Left cardiac atrium (tissue), 4 donors: Measurements from ENCODE around the gene AKT2. TPM values are rescaled to one million over a fixed set of nuclear protein-coding genes. Genes with fewer than 3 reads are reported as not detected.

Experiments
- ATAC-seq, 2 donors: fragments of 200-7000 bp; cut with Tn5 transposase; one replicate each; pipeline ENCODE4 v1.9.1; 2020; ENCODE audit warnings: mild to moderate bottlenecking in 2 of 2, moderate library complexity in 2 of 2
- DNase-seq: peaks from one replicate; pipeline ENCODE4 v3.0.0-alpha.2; 2020
- intact Hi-C, 2 donors: fragments of 100-400 bp; cut with DNase I; formaldehyde crosslinking; loops; one replicate each; pipeline versions ENCODE4 v1.14.1 to v1.15.1; 2022 to 2023
- total RNA-seq, 2 donors: library from RNA; stranded (reverse); fragmentation: NEBNext Ultra II Directional; extraction: Animal tissue kit (Norgen Biotek cat#: 25700); gene quantifications; one replicate each; pipeline ENCODE4 v1.2.1, GENCODE V29; 2021
- donor health status: DM: no; HTN: yes; CAD: no.
- donor health status: DM: no; HTN: yes; CAD: no; lungs with severe emphysema.
- donor health status: DM: yes; HTN: yes; CAD: no.
- donor health status: Dilated cardiomyopathy.

The AKT2 gene
- total RNA-seq, 2 donors from 2014 or later: 110 to 119 TPM

- DNase-seq (no peak), ATAC-seq (no peak)
- intact Hi-C loops: loop anchor here in 1 of 2 donors (10.0 kb wide), 2 partner anchors 220 to 290 kb away; no protein-coding TSS in a partner anchor
These were observed 19.2 kb upstream of the AKT2 start for GRCh38 chr19:40304306-40304705.

- DNase-seq (no peak), ATAC-seq (no peak)
- intact Hi-C loops: loop anchor here in 1 of 2 donors (10.0 kb wide), 2 partner anchors 221 to 291 kb away; no protein-coding TSS in a partner anchor
These were observed 18.6 kb upstream of the AKT2 start for GRCh38 chr19:40303765-40304164.

GRCh38 chr19:40302224-40303011 lies 17.3 kb upstream of the AKT2 start:
- ATAC-seq: no peak
- intact Hi-C loops: loop anchor here in 1 of 2 donors (10.0 kb wide), 2 partner anchors 222 to 292 kb away; no protein-coding TSS in a partner anchor

GRCh38 chr19:40300668-40301067 lies 15.5 kb upstream of the AKT2 start:
- DNase-seq (no peak), ATAC-seq (no peak)
- intact Hi-C loops: loop anchor here in 1 of 2 donors (10.0 kb wide), 2 partner anchors 224 to 294 kb away; no protein-coding TSS in a partner anchor

More at GRCh38 chr19:40302224-40303011, 17.3 kb upstream of the AKT2 start:
- DNase-seq: no peak

GRCh38 chr19:40298026-40298425 lies 12.9 kb upstream of the AKT2 start:
- intact Hi-C loops: no loop called here
- ATAC-seq: no peak
- DNase-seq: no peak

GRCh38 chr19:40294560-40294959 lies 9.4 kb upstream of the AKT2 start:
- intact Hi-C loops: no loop called here
- DNase-seq (no peak), ATAC-seq (no peak)

- intact Hi-C loops: loop anchor here in 1 of 2 donors (10.0 kb wide), 1 partner anchor 158 kb away; the partner anchor contains the start of gene SERTAD3
- ATAC-seq (no peak), DNase-seq (no peak)
These were observed 1.9 kb upstream of the AKT2 start for GRCh38 chr19:40286971-40287421.

- no peak for ATAC-seq
- no peak for DNase-seq
- intact Hi-C loops: loop anchor here in 1 of 2 donors (10.0 kb wide), 1 partner anchor 158 kb away; the partner anchor contains the start of gene SERTAD3
These were observed 1.3 kb upstream of the AKT2 start for GRCh38 chr19:40286235-40286970.

- ATAC-seq (peak; percentile 94 to 97), DNase-seq (peak; percentile 99)
- intact Hi-C loops: loop anchor here in 1 of 2 donors (10.0 kb wide), 1 partner anchor 159 kb away; the partner anchor contains the start of gene SERTAD3
These were observed 449 bp upstream of the AKT2 start for GRCh38 chr19:40285353-40286234.

- intact Hi-C loops: loop anchor here in 1 of 2 donors (10.0 kb wide), 1 partner anchor 161 kb away; the partner anchor contains the start of gene SERTAD3
These were observed 969 bp downstream of the AKT2 start for GRCh38 chr19:40284251-40284500.

GRCh38 chr19:40283414-40284250 lies 1.5 kb downstream of the AKT2 start:
- ATAC-seq (no peak), DNase-seq (no peak)
- intact Hi-C loops: loop anchor here in 1 of 2 donors (10.0 kb wide), 1 partner anchor 161 kb away; the partner anchor contains the start of gene SERTAD3

More at GRCh38 chr19:40284251-40284500, 969 bp downstream of the AKT2 start:
- ATAC-seq (no peak), DNase-seq (no peak)

GRCh38 chr19:40282920-40283319 lies 2.2 kb downstream of the AKT2 start:
- ATAC-seq (no peak), DNase-seq (no peak)
- intact Hi-C loops: loop anchor here in 1 of 2 donors (10.0 kb wide), 1 partner anchor 162 kb away; the partner anchor contains the start of gene SERTAD3

GRCh38 chr19:40282209-40282580 lies 3.0 kb downstream of the AKT2 start:
- intact Hi-C loops: loop anchor here in 1 of 2 donors (10.0 kb wide), 1 partner anchor 163 kb away; the partner anchor contains the start of gene SERTAD3
- no peak for ATAC-seq
- DNase-seq: no peak

GRCh38 chr19:40281381-40282208 lies 3.5 kb downstream of the AKT2 start:
- intact Hi-C loops: loop anchor here in 1 of 2 donors (10.0 kb wide), 1 partner anchor 163 kb away; the partner anchor contains the start of gene SERTAD3
- DNase-seq (no peak), ATAC-seq (no peak)

GRCh38 chr19:40280608-40281221 lies 4.4 kb downstream of the AKT2 start:
- no peak for DNase-seq
- intact Hi-C loops: loop anchor here in 1 of 2 donors (10.0 kb wide), 1 partner anchor 164 kb away; the partner anchor contains the start of gene SERTAD3
- ATAC-seq: no peak
